GM10248 (cell line): ENCODE data around the gene B4GALT5.

Experiments
- CTCF ChIA-PET: fragments of 300-600 bp; sonication (Branson Sonifier 250); formaldehyde crosslinking; extraction: SDS; loops from one replicate; lab custom pipeline; 2021; ENCODE audit warnings: antibody characterized with exemption; lab: Yijun Ruan, JAX
- POLR2A ChIA-PET: fragments of 350-650 bp; sonication (Branson Sonifier 250); formaldehyde crosslinking; extraction: SDS; loops from one replicate; lab custom pipeline; 2020; ENCODE audit warnings: antibody characterized with exemption; lab: Yijun Ruan, JAX
- DNase-seq: peaks from one replicate; pipeline ENCODE4 v3.0.0; 2012; ENCODE audit errors: extremely low spot score
- TF ChIP-seq, protein P1 (sequence below): IDR thresholded peaks from 2 replicates; pipeline ENCODE4 v1.5.1; 2012; ENCODE audit warnings: mild to moderate bottlenecking, low read depth; ENCODE audit errors: extremely low read depth, missing control alignments, control extremely low read depth

Gene B4GALT5

DNA sequence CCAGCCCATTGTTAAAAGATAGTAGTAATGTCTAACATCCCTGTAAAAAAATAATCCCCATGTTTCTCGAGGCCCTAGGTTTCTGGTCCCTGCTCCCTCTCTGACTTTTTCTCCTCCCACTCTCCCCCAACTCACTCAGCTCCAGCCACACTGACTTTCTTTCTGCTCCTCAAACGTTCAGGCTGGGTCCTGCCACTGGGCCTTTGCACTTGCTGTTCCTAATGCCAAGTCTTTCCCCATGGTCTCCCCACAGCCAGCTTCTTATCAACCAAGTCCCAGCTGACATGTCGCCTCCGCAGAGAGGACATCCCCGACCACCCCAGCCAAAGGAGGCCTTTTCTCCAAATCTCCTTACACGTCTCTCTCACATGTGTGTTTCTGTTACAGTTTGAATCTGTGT is 123.9 kb downstream of the B4GALT5 start:
- TF ChIP-seq, protein P1, sequence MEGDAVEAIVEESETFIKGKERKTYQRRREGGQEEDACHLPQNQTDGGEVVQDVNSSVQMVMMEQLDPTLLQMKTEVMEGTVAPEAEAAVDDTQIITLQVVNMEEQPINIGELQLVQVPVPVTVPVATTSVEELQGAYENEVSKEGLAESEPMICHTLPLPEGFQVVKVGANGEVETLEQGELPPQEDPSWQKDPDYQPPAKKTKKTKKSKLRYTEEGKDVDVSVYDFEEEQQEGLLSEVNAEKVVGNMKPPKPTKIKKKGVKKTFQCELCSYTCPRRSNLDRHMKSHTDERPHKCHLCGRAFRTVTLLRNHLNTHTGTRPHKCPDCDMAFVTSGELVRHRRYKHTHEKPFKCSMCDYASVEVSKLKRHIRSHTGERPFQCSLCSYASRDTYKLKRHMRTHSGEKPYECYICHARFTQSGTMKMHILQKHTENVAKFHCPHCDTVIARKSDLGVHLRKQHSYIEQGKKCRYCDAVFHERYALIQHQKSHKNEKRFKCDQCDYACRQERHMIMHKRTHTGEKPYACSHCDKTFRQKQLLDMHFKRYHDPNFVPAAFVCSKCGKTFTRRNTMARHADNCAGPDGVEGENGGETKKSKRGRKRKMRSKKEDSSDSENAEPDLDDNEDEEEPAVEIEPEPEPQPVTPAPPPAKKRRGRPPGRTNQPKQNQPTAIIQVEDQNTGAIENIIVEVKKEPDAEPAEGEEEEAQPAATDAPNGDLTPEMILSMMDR, result no peak
- DNase-seq, result no peak
- CTCF ChIA-PET, result interaction anchor here (1.2 to 2.5 kb wide), 3 partner anchors 11 to 48 kb away, joined by 3 to 12 read pairs (median 7); no protein-coding TSS in a partner anchor
- POLR2A ChIA-PET, result no interaction called here

DNA sequence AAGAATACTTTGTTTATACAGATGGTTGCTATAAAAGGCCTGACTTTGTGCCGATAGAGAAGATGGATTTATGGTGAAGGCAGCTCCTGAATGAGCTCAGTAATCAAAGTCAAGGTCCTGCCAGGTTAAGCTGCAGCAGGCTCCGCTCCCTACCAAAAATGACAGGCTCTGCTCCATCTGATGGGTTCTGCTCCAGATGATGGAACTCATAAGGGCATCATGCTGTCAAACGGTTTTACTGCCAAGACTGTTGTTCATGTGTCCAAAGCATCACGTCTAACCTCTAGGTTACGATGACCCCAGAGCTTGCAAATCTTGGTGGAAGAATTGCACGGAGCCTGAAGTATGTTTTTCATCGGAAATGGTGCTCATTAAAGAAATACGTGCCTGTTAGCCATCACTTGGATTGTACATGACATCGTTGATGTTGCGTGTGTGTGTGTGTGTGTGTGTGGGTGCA is 126.5 kb downstream of the B4GALT5 start:
- DNase-seq, result no peak

DNA sequence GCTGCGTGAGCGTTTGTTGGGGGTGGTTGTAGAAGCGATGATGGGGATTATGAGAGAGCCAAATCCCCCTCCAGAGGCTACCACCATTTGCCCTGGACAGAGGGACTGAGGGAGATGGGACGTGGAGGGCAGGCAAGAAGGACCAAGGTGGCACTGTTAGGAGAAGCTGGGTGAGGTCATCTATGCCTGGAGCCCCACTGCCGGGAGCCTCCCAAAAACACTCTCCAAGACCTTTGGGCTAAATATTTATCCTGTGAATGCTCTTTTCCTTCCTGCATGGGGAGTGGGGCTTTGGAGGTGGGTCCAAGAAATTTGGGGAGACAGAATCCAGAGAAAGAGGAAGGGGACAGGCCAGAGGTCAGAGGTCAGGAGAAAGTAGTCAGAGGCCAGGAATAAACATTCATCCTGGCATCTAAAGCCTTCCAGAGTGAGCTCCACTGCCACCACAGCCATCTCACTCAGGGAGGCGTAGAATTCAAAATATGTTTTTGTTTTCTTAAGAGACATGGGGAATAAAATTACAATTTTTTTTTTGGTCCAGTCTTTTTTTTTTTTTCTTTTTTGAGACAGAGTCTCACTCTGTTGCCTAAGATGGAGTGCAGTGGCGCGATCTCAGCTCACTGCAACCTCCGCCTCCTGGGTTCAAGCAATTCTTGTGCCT is 128.0 kb downstream of the B4GALT5 start:
- ChIA-PET CTCF (interaction anchor here (1.7 to 2.2 kb wide), 2 partner anchors 23 to 44 kb away, joined by 4 to 6 read pairs; no protein-coding TSS in a partner anchor), POLR2A (no interaction called here)
- TF ChIP-seq, protein P1, result no peak
- DNase-seq, result no peak

More for the DNA sequence above, 126.5 kb downstream of the B4GALT5 start:
- TF ChIP-seq, protein P1, result no peak
- ChIA-PET CTCF (interaction anchor here (1.5 to 2.2 kb wide), 2 partner anchors 21 to 46 kb away, joined by 3 to 4 read pairs; no protein-coding TSS in a partner anchor), POLR2A (no interaction called here)

DNA sequence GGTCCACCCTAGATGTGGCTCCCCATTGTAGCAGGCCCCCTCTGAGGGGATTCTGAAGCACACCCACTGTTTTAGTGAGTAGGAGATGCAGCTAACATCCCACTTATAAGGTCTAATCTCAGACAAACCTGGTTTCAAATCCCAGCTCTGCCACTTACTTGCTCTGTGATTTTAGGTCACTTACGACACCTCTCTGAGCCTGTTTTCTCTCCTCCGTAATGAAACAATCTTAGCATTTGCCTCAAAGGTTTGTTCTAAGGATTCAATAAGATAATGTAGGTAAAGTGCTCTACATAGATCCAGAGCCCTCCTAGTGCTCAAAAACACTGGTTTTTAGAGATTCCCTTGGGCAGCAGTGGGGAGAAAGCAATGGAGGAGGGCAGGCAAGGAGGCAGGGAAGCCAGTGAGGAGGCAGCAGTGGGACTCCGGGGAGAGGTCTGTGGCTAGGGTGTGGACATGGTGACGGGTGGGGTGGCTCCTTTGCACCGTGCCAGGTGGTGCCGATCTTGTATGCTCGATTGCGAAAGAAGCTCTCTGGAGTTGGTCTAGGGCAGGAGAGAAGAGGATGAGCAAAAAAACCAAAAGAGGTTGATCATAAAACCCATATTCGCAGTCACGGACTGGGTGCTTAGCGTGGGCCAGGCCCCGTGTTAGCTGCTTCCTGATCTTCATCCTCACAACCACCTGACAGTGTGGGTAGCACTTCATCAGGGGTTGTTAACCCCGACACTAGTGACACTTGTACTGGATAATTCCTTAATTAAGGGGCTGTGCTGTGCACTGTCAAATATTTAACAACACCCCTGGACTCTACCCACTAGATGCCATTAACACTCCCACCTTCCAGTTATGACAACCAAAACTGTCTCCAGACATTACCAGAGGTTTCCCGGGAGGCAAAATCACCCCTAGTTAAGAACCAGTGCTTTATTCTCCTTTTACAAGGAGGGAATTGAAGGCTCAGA is 129.0 kb downstream of the B4GALT5 start:
- no peak for DNase-seq
- CTCF ChIA-PET, result interaction anchor here (1.4 to 2.2 kb wide), 3 partner anchors 24 to 43 kb away, joined by 3 to 6 read pairs (median 4); no protein-coding TSS in a partner anchor
- TF ChIP-seq, protein P1, result no peak
- POLR2A ChIA-PET, result no interaction called here

DNA sequence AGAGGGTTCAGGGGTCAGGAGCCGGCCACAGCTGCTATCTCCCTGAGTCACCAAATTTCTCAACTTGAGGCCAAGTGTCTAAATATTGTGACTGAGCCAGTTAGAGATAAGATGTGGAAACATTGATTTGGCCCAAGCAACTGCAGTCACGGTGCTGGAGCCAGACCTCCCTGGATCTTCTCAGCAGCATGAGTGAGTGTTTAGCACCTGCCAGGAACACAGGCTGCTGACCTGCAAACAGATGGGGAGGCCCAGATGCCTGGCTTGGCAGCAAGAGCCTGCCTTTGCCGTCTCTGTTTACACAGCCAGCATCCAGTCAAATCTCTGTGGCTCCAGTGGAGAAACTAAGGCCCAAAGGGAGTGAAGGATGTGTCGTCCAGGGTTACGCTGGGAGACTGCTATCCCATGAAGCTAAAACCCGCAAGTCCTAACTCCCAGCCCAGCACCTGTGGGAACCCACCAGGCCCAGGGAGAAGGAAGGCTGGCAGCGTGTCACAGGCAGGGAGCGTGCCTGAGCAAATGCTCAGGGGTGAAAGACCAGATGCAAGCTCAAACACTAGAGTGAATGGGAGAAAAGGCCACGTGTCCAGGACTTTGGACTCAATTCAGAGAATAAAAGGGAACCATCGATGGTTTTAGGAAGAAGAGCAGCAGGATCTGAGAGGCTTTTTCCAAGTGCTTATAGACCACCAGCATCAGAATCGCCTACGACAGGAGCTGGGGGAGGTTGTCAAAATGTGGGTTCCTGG is 129.8 kb downstream of the B4GALT5 start:
- ChIA-PET POLR2A (no interaction called here), CTCF (interaction anchor here (1.4 to 5.1 kb wide), 3 partner anchors 25 to 43 kb away, joined by 3 to 18 read pairs (median 6); no protein-coding TSS in a partner anchor)
- no peak for DNase-seq
- TF ChIP-seq, protein P1, result no peak

DNA sequence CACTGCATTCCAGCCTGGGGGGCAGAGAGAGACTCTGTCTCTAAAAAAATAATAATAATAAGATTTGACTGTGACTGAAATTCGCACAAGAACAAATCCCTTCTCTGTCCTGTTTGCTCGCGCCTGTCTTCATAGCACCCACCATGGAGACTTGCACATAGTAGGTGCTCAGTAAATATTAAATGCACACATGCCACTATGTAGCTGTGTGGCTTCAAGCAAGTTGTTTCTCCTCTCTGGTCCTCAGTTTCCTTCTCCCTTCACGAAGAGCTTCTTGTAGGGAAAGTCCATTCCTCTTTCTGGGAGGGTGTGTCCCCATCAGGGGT is 130.4 kb downstream of the B4GALT5 start:
- TF ChIP-seq, protein P1, result no peak
- ChIA-PET CTCF (interaction anchor here (1.4 to 5.1 kb wide), 2 partner anchors 25 to 42 kb away, joined by 3 to 18 read pairs; no protein-coding TSS in a partner anchor), POLR2A (no interaction called here)
- no peak for DNase-seq
